ENCODE measurements around the gene PC. TPM values are rescaled to one million over a fixed set of nuclear protein-coding genes. Genes with fewer than 3 reads are reported as not detected.

Gene PC
- total RNA-seq, 1 experiment from 2014 or later = 22.5 TPM

- peaks cover 8% of the 10 kb centered on the region for H3K4me1 Mint-ChIP-seq (ENCODE audit: low read depth, unreplicated experiment)
- H3K27ac Mint-ChIP-seq (ENCODE audit: unreplicated experiment) = peak overlapping the region; percentile 6
- POLR2A ChIA-PET = interaction anchor here (1.2 kb wide), 1 partner anchor 10 kb away, joined by 6 read pairs; the partner anchor contains the start of gene RCE1
- H3K27me3 Mint-ChIP-seq (ENCODE audit: insufficient read depth, unreplicated experiment) = no peaks in the 10 kb centered on the region
- peaks cover 9% of the 10 kb centered on the region for H3K4me1 ChIP-seq
- no peak for TF ChIP-seq CTCF (IDR thresholded peaks at IDR 0.05; ENCODE audit: insufficient read depth in 1 of 2, low read depth in 1 of 2, low read length in 1 of 2, severe bottlenecking in 1 of 2, unreplicated experiment in 1 of 2)
- peaks cover 39% of the 10 kb centered on the region for H3K36me3 Mint-ChIP-seq (ENCODE audit: insufficient read depth, unreplicated experiment)
- no peaks in the 10 kb centered on the region for H3K36me3 ChIP-seq (ENCODE audit: control insufficient read depth, insufficient read depth, low read length)
- no peak overlapping the region for H3K4me3 Mint-ChIP-seq (ENCODE audit: unreplicated experiment)
- H3K9me3 Mint-ChIP-seq (ENCODE audit: unreplicated experiment) = no peaks in the 10 kb centered on the region
- no peaks in the 10 kb centered on the region for H3K9me3 ChIP-seq
- DNase-seq = peak in 1 of 2 experiments; percentile 43
- CTCF ChIA-PET = interaction anchor here (0.9 to 1.6 kb wide), 3 partner anchors 10 to 203 kb away, joined by 3 to 6 read pairs (median 4); no protein-coding TSS in a partner anchor
- intact Hi-C loops (cut with micrococcal nuclease; ENCODE audit: unreplicated experiment) = no loop called here
- H3K4me3 ChIP-seq (ENCODE audit: low read depth, low read length) = no peak overlapping the region
- H3K27me3 ChIP-seq (replicated peaks; ENCODE audit: control insufficient read depth, insufficient read depth, low read length) = no peaks in the 10 kb centered on the region
- BruUV-seq (replicated peaks) = no TSS peak
Measured at GRCh38 chr11:66852466-66853241, 105.5 kb downstream of the PC start.

- TF ChIP-seq CTCF (IDR thresholded peaks at IDR 0.05; ENCODE audit: insufficient read depth in 1 of 2, low read depth in 1 of 2, low read length in 1 of 2, severe bottlenecking in 1 of 2, unreplicated experiment in 1 of 2) = no peak
- no peaks in the 10 kb centered on the region for H3K9me3 Mint-ChIP-seq (ENCODE audit: unreplicated experiment)
- no peaks in the 10 kb centered on the region for H3K9me3 ChIP-seq
- intact Hi-C loops (cut with micrococcal nuclease; ENCODE audit: unreplicated experiment) = no loop called here
- no peaks in the 10 kb centered on the region for H3K36me3 ChIP-seq (ENCODE audit: control insufficient read depth, insufficient read depth, low read length)
- H3K36me3 Mint-ChIP-seq (ENCODE audit: insufficient read depth, unreplicated experiment) = peaks cover 35% of the 10 kb centered on the region
- H3K4me3 Mint-ChIP-seq (ENCODE audit: unreplicated experiment) = no peak overlapping the region
- no peak overlapping the region for H3K4me3 ChIP-seq (ENCODE audit: low read depth, low read length)
- H3K27me3 ChIP-seq (replicated peaks; ENCODE audit: control insufficient read depth, insufficient read depth, low read length) = no peaks in the 10 kb centered on the region
- ChIA-PET POLR2A (interaction anchor here (1.2 kb wide), 1 partner anchor 9 kb away, joined by 6 read pairs; the partner anchor contains the start of gene RCE1), CTCF (interaction anchor here (0.5 to 1.6 kb wide), 5 partner anchors 8 to 203 kb away, joined by 3 to 6 read pairs (median 3); no protein-coding TSS in a partner anchor)
- DNase-seq = peak in 1 of 2 experiments; percentile 41
- H3K27ac Mint-ChIP-seq (ENCODE audit: unreplicated experiment) = peak overlapping the region; percentile 6
- no TSS peak for BruUV-seq (replicated peaks)
- peaks cover 8% of the 10 kb centered on the region for H3K4me1 Mint-ChIP-seq (ENCODE audit: low read depth, unreplicated experiment)
- peaks cover 5% of the 10 kb centered on the region for H3K4me1 ChIP-seq
- no peaks in the 10 kb centered on the region for H3K27me3 Mint-ChIP-seq (ENCODE audit: insufficient read depth, unreplicated experiment)
Measured at GRCh38 chr11:66851698-66852465, 106.3 kb downstream of the PC start.

- BruUV-seq (replicated peaks) = no TSS peak
- Mint-ChIP-seq H3K27me3 (ENCODE audit: insufficient read depth, unreplicated experiment) (no peaks in the 10 kb centered on the region), H3K36me3 (ENCODE audit: insufficient read depth, unreplicated experiment) (peaks cover 36% of the 10 kb centered on the region), H3K4me3 (ENCODE audit: unreplicated experiment) (no peak overlapping the region), H3K27ac (ENCODE audit: unreplicated experiment) (no peak overlapping the region), H3K4me1 (ENCODE audit: low read depth, unreplicated experiment) (peaks cover 8% of the 10 kb centered on the region), H3K9me3 (ENCODE audit: unreplicated experiment) (no peaks in the 10 kb centered on the region)
- Histone ChIP-seq H3K27me3 (replicated peaks; ENCODE audit: control insufficient read depth, insufficient read depth, low read length) (no peaks in the 10 kb centered on the region), H3K4me3 (ENCODE audit: low read depth, low read length) (no peak overlapping the region), H3K4me1 (peaks cover 5% of the 10 kb centered on the region), H3K36me3 (ENCODE audit: control insufficient read depth, insufficient read depth, low read length) (no peaks in the 10 kb centered on the region), H3K9me3 (no peaks in the 10 kb centered on the region)
- POLR2A ChIA-PET = interaction anchor here (0.5 kb wide), 1 partner anchor 243 kb away, joined by 3 read pairs; no protein-coding TSS in a partner anchor
- intact Hi-C loops (cut with micrococcal nuclease; ENCODE audit: unreplicated experiment) = no loop called here
- CTCF ChIA-PET = interaction anchor here (0.9 to 1.2 kb wide), 2 partner anchors 8 to 12 kb away, joined by 3 to 6 read pairs; no protein-coding TSS in a partner anchor
- DNase-seq = peak in 1 of 2 experiments; percentile 39
- TF ChIP-seq CTCF (IDR thresholded peaks at IDR 0.05; ENCODE audit: insufficient read depth in 1 of 2, low read depth in 1 of 2, low read length in 1 of 2, severe bottlenecking in 1 of 2, unreplicated experiment in 1 of 2) = no peak
Measured at GRCh38 chr11:66851239-66851596, 107.0 kb downstream of the PC start.

All from Caco-2 (cell line).